ENCODE results near the gene SATB2.

SATB2 gene

DNA sequence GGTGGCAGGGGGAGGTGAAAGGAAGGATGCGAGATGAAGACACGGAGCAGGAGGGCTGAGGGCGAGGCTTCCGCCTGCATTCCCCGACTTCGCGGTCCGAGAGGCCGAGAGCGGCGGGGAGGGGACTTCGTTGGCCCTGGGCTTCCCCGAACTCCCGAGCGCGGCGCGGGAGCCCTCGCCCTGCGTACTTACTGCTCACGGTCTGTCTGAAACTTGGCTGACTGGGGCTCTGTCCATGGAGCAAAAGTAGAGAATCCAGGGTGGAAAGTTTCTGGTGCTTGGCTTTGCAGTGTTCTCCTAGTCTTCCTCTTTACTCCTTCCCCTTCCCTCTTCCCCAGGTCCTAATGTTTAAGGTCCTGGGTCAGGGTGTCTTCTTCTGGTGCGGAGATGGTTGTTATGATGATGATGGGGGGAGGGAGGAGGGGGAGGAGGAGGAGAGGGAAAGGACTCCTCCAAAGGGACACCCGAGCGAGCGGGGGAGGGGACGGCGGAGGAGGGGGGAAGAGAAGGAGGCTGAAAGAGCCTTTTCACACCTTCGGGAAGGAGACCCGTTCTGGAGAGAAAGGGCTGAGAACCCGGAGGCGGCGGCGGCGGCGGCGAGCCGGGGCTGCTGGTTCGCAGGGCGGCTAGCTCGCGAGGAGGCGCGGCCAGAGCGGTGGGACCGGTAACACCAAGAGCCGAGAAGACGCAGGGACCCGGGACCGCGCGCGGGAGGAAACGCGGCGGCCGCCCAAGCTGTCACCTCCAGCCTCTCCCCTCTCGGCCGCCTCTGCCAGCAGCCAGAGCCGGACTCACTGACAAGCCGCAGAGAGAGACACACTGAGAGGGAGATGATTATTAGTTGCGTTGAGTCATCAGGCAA lies at the start of gene SATB2:
SATB2 (minus strand) TSS at position 793 of the 862 bp plus-strand sequence. CDS start 1,902 bp downstream, outside the sequence.
- DNase-seq (ENCODE audit: low read depth): peak; percentile 55
- TF ChIP-seq CTCF (conservative IDR thresholded peaks at IDR 0.05; ENCODE audit: low read length): no peak
- peak within 1 kb of the TSS; percentile 86 for H3K4me3 ChIP-seq (ENCODE audit: low read length)

GRCh38 chr2:199505755-199506403 lies 48.1 kb upstream of the SATB2 start:
- DNase-seq (ENCODE audit: low read depth): no peak
- TF ChIP-seq CTCF (conservative IDR thresholded peaks at IDR 0.05; ENCODE audit: low read length): no peak
- no peak overlapping the region for H3K4me3 ChIP-seq (ENCODE audit: low read length)

DNA sequence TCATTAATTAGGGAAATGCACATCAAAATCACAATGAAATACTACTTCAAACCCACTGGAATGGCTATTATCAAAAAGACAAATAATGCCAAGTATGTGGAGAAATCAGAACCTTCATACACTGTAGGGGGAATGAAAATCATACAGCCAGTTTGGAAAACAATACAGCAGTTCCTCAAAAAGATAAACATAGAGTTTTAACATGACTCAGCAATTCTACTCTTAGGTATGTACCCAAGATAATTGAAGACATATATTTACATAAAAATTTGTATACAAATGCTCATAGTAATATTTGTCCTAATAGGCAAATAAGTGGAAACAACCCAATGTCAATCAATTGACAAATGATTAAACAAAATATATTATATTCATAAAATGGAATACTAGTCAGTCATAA lies 45.4 kb upstream of the SATB2 start:
- no peak overlapping the region for H3K4me3 ChIP-seq (ENCODE audit: low read length)
- TF ChIP-seq CTCF (conservative IDR thresholded peaks at IDR 0.05; ENCODE audit: low read length): no peak
- DNase-seq (ENCODE audit: low read depth): no peak

DNA sequence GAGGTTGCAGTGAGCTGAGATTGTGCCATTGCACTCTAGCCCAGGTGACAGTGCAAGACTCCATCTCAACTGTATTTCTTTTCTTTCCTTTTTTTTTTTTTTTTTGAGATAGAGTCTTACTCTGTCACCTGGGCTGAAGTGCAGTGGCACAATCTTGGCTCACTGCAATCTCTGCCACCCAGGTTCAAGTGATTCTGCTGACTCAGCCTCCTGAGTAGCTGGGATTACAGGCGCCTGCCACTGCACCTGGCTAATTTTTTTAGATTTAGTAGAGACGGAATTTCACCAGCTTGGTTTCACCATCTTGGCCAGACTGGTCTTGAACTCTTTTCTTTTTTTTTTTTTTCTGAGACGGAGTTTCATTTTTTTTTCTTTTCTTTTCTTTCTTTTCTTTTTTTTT lies 41.3 kb upstream of the SATB2 start:
- TF ChIP-seq CTCF (conservative IDR thresholded peaks at IDR 0.05; ENCODE audit: low read length): no peak
- no peak for DNase-seq (ENCODE audit: low read depth)
- no peak overlapping the region for H3K4me3 ChIP-seq (ENCODE audit: low read length)

GRCh38 chr2:199495147-199495546 lies 37.4 kb upstream of the SATB2 start:
- no peak for DNase-seq (ENCODE audit: low read depth)
- no peak overlapping the region for H3K4me3 ChIP-seq (ENCODE audit: low read length)
- no peak for TF ChIP-seq CTCF (conservative IDR thresholded peaks at IDR 0.05; ENCODE audit: low read length)

- no peak overlapping the region for H3K4me3 ChIP-seq (ENCODE audit: low read length)
- TF ChIP-seq CTCF (conservative IDR thresholded peaks at IDR 0.05; ENCODE audit: low read length): no peak
- no peak for DNase-seq (ENCODE audit: low read depth)
Measured at GRCh38 chr2:199490049-199490448, 32.3 kb upstream of the SATB2 start.

All from AG10803 (cell line).